K562 (cell line): ENCODE measurements around the gene AMN1. TPM values are rescaled to one million over a fixed set of nuclear protein-coding genes. Genes with fewer than 3 reads are reported as not detected.
A peak's percentile ranks its signal among the peaks of the same experiment; 100 is the strongest.

Experiments used
- ATF7 ChIP-seq: fragments of 450-650 bp; IDR thresholded peaks from 2 replicates; pipeline ENCODE4 v1.7.1; 2014; ENCODE audit warnings: mild to moderate bottlenecking, moderate library complexity
- E2F3 ChIP-seq: fragments of 250-450 bp; sonication (Bioruptor Pico); IDR thresholded peaks from 2 replicates; pipeline ENCODE4 v1.4.0; 2020; ENCODE audit warnings: mild to moderate bottlenecking
- FOXK2 ChIP-seq, 2 experiments: fragments of 450-650 bp; IDR thresholded peaks in 1 of 2; conservative IDR thresholded peaks in 1 of 2; 2 replicates each; pipeline ENCODE4 v1.6.1; 2016; ENCODE audit warnings: low read depth in 2 of 2, mild to moderate bottlenecking in 1 of 2
- LEF1 ChIP-seq: fragments of 450-650 bp; IDR thresholded peaks from 2 replicates; pipeline ENCODE4 v1.6.1; 2016; ENCODE audit warnings: mild to moderate bottlenecking
- MAFG ChIP-seq: fragments of 450-650 bp; conservative IDR thresholded peaks from 2 replicates; pipeline ENCODE4 v1.6.1; 2016; ENCODE audit warnings: missing genetic modification characterization, missing compliant biosample characterization
- PKNOX1 ChIP-seq: fragments of 450-650 bp; IDR thresholded peaks from 2 replicates; pipeline ENCODE4 v1.6.1; 2016
- RBM39 ChIP-seq: fragments of 200-400 bp; formaldehyde crosslinking; optimal IDR thresholded peaks from 2 replicates; pipeline ENCODE3; 2018; ENCODE audit warnings: low read depth, low read length
- ZNF197 ChIP-seq: fragments of 200-800 bp; sonication (Bioruptor generic); IDR thresholded peaks from 2 replicates; pipeline ENCODE4 v1.6.1; 2016; ENCODE audit warnings: low read depth, missing genetic modification characterization, missing compliant biosample characterization
- ZNF518B ChIP-seq: fragments of 250-450 bp; sonication (Bioruptor Pico); IDR thresholded peaks from 2 replicates; pipeline ENCODE4 v1.5.0; 2021; ENCODE audit warnings: mild to moderate bottlenecking, moderate library complexity
- polyA plus RNA-seq, 8 experiments: library from polyadenylated mRNA; depleted of rRNA in 4 of 8; stranded (reverse) in 5 of 8; unstranded in 3 of 8; fragments of >200 nt; fragmentation: Nextera tagmentation in 2 of 8; fragmentation: Illumina TruSeq in 1 of 8; extraction: Ambion mirVana in 2 of 8; extraction: Trizol in 1 of 8; gene quantifications; 2 replicates each; pipeline versions ENCODE4 v1.2.1 to v1.2.3, GENCODE V29; 2011 to 2014; ENCODE audit warnings: inconsistent platforms in 1 of 8, missing spikeins in 1 of 8
- total RNA-seq, 7 experiments: library from RNA; depleted of rRNA in 6 of 7; stranded (reverse); fragments of >200 nt in 6 of 7; fragmentation: Illumina TruSeq in 2 of 7; extraction: Trizol in 2 of 7; gene quantifications; 2 replicates each; pipeline versions ENCODE4 v1.2.1 to v1.2.3, GENCODE V29; 2011 to 2021; ENCODE audit warnings: low replicate concordance in 1 of 7
- TF ChIP-seq, protein P1 (sequence below): fragments of 450-650 bp; IDR thresholded peaks from 2 replicates; pipeline ENCODE4 v1.6.1; 2014; ENCODE audit warnings: low read depth, mild to moderate bottlenecking, moderate library complexity, borderline replicate concordance
- TF ChIP-seq, protein P2 (sequence below), 2 experiments: fragments of 450-650 bp in 1 of 2; sonication (generic) in 1 of 2; formaldehyde crosslinking in 1 of 2; IDR thresholded peaks; 2 replicates each; pipeline versions ENCODE4 v1.7.1 to v1.9.0; 2016 to 2022; ENCODE audit warnings: inconsistent platforms in 1 of 2, mild to moderate bottlenecking in 1 of 2, missing genetic modification reagents in 1 of 2

Gene AMN1
- total and polyA plus RNA-seq, 9 of the 15 experiments (the other 6 are each of a cell fraction or from before 2014, with no cell fraction given) = 5.2 to 27.6 (median 13.0) TPM

- TF ChIP-seq PKNOX1 (peak; percentile 39; the same call in 1 of the 2 replicates), MAFG (tag) (no peak), ATF7 (no peak), LEF1 (no peak), E2F3 (CRISPR knock-in tag) (no peak), ZNF518B (CRISPR knock-in tag) (no peak), RBM39 (no peak), ZNF197 (CRISPR knock-in tag) (no peak), FOXK2 (conservative IDR thresholded peaks at IDR 0.05 in 1 of 2, IDR thresholded peaks at IDR 0.05 in 1 of 2; ENCODE audit: low read depth in 2 of 2) (no peak)
- TF ChIP-seq, protein P1, sequence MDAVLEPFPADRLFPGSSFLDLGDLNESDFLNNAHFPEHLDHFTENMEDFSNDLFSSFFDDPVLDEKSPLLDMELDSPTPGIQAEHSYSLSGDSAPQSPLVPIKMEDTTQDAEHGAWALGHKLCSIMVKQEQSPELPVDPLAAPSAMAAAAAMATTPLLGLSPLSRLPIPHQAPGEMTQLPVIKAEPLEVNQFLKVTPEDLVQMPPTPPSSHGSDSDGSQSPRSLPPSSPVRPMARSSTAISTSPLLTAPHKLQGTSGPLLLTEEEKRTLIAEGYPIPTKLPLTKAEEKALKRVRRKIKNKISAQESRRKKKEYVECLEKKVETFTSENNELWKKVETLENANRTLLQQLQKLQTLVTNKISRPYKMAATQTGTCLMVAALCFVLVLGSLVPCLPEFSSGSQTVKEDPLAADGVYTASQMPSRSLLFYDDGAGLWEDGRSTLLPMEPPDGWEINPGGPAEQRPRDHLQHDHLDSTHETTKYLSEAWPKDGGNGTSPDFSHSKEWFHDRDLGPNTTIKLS = no peak
- TF ChIP-seq, protein P2, sequence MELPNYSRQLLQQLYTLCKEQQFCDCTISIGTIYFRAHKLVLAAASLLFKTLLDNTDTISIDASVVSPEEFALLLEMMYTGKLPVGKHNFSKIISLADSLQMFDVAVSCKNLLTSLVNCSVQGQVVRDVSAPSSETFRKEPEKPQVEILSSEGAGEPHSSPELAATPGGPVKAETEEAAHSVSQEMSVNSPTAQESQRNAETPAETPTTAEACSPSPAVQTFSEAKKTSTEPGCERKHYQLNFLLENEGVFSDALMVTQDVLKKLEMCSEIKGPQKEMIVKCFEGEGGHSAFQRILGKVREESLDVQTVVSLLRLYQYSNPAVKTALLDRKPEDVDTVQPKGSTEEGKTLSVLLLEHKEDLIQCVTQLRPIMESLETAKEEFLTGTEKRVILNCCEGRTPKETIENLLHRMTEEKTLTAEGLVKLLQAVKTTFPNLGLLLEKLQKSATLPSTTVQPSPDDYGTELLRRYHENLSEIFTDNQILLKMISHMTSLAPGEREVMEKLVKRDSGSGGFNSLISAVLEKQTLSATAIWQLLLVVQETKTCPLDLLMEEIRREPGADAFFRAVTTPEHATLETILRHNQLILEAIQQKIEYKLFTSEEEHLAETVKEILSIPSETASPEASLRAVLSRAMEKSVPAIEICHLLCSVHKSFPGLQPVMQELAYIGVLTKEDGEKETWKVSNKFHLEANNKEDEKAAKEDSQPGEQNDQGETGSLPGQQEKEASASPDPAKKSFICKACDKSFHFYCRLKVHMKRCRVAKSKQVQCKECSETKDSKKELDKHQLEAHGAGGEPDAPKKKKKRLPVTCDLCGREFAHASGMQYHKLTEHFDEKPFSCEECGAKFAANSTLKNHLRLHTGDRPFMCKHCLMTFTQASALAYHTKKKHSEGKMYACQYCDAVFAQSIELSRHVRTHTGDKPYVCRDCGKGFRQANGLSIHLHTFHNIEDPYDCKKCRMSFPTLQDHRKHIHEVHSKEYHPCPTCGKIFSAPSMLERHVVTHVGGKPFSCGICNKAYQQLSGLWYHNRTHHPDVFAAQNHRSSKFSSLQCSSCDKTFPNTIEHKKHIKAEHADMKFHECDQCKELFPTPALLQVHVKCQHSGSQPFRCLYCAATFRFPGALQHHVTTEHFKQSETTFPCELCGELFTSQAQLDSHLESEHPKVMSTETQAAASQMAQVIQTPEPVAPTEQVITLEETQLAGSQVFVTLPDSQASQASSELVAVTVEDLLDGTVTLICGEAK (IDR thresholded peaks at IDR 0.05) = no peak
- TF ChIP-seq, protein P2 (CRISPR knock-in tag; IDR thresholded peaks at IDR 0.05) = no peak
These were observed 8.5 kb upstream of the AMN1 start (continued) for GRCh38 chr12:31737345-31737744.
